ENCODE data around the gene PRKCH.
A peak's percentile ranks its signal among the peaks of the same experiment; 100 is the strongest.

PRKCH gene

GRCh38 chr14:61478971-61479473 lies 157.6 kb downstream of the PRKCH start:
- Histone ChIP-seq H3K27ac (ENCODE audit: low read length) (no peak overlapping the region), H3K4me1 (ENCODE audit: low read length) (peaks cover 30% of the 10 kb centered on the region), H3K9me3 (ENCODE audit: insufficient read depth, low read length) (no peaks in the 10 kb centered on the region), H3K27me3 (ENCODE audit: low read depth, low read length) (0 out of 2 replicates have a peak, but pooled peaks cover 13% of the 10 kb centered on the region), H3K79me2 (ENCODE audit: low read length) (no peaks in the 10 kb centered on the region), H3K4me3 (ENCODE audit: low read length) (no peak overlapping the region), H3K9ac (ENCODE audit: low read length) (no peak overlapping the region), H2AFZ (ENCODE audit: low read depth, low read length) (no peak overlapping the region), H3K4me2 (ENCODE audit: low read length) (peak overlapping the region; percentile 52), H4K20me1 (ENCODE audit: insufficient read depth, low read length) (no peaks in the 10 kb centered on the region), H3K36me3 (replicated peaks; ENCODE audit: low read depth, low read length) (no peaks in the 10 kb centered on the region)
- TF ChIP-seq CTCF (IDR thresholded peaks at IDR 0.05; ENCODE audit: low read depth, low read length): no peak
- TF ChIP-seq EZH2phosphoT487 (IDR thresholded peaks at IDR 0.05; ENCODE audit: low read depth): no peak

DNA sequence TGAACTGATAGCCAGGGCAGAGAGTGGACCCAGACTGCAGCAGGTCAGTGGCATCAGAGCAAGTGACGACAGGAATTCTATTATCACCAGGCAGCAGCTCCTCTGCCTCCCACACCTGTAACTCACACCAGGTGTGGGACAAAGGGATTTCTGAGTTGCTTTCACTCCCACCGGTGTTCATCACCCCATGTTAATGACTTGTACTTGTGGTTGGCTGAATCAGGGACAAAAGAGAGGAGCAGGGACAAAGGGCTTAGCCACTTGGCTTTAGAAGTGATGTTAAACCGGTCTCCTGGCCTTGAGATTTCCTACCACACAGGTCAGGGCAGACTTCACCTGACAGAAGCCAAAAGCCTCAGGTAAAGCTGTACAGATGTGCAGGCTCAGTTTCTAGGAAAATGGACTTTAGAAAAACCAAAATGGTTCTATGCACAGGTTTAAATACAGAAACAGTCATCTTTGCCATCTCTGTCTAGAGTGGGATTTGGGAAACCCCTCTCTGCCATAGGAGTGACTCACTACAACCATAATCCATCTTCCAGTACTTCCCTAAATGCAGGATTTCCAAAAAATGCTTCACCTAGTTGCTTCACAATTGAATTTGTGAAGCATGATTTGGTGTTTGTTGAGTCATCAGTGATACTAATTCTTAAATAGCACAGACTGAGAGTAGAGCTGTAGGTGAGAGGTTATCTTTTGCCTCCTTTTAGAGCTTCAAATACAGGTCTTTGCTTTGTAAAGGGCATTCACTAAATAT lies 158.5 kb downstream of the PRKCH start:
- Histone ChIP-seq H3K9me3 (ENCODE audit: insufficient read depth, low read length) (no peaks in the 10 kb centered on the region), H3K27me3 (ENCODE audit: low read depth, low read length) (0 out of 2 replicates have a peak, but pooled peaks cover 13% of the 10 kb centered on the region), H3K79me2 (ENCODE audit: low read length) (no peaks in the 10 kb centered on the region), H4K20me1 (ENCODE audit: insufficient read depth, low read length) (no peaks in the 10 kb centered on the region), H3K4me1 (ENCODE audit: low read length) (peaks cover 30% of the 10 kb centered on the region), H2AFZ (ENCODE audit: low read depth, low read length) (no peak overlapping the region), H3K27ac (ENCODE audit: low read length) (no peak overlapping the region), H3K4me2 (ENCODE audit: low read length) (no peak overlapping the region), H3K36me3 (replicated peaks; ENCODE audit: low read depth, low read length) (no peaks in the 10 kb centered on the region), H3K9ac (ENCODE audit: low read length) (no peak overlapping the region), H3K4me3 (ENCODE audit: low read length) (no peak overlapping the region)
- TF ChIP-seq EZH2phosphoT487 (IDR thresholded peaks at IDR 0.05; ENCODE audit: low read depth) (no peak), CTCF (IDR thresholded peaks at IDR 0.05; ENCODE audit: low read depth, low read length) (no peak)

DNA sequence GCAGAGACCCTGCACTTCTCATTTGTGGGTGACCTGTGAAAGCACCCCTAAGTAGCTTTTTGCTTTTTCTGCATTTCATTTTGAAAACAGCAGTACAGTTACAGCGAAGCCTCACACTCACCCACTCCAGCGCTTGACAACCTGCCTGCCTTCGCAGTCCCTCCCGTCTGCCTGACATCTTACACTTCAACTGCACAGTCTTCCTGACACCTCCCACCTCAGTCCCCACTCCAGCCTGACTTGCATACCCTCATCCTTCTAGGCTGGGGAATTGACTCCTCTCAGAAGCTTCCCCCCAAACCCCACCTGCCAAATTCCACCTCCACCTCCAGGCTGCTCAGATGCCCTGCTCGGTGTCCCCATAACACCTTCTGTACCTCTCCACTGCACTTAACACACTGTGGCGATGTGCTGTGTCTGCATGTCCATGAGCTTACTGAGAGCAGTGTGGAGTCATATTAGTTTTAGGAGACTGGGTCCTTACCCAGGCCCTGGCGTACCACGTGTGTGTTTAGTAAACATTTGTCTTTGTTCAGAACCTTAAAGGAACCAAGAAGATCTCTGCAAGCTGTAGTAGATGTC lies 159.4 kb downstream of the PRKCH start:
- Histone ChIP-seq H3K4me2 (ENCODE audit: low read length) (no peak overlapping the region), H3K4me1 (ENCODE audit: low read length) (peaks cover 30% of the 10 kb centered on the region), H3K9ac (ENCODE audit: low read length) (no peak overlapping the region)

More for the DNA sequence above, 159.4 kb downstream of the PRKCH start:
- 0 out of 2 replicates have a peak, but pooled peaks cover 13% of the 10 kb centered on the region for H3K27me3 ChIP-seq (ENCODE audit: low read depth, low read length)
- TF ChIP-seq EZH2phosphoT487 (IDR thresholded peaks at IDR 0.05; ENCODE audit: low read depth): no peak
- no peak for TF ChIP-seq CTCF (IDR thresholded peaks at IDR 0.05; ENCODE audit: low read depth, low read length)
- H3K36me3 ChIP-seq (replicated peaks; ENCODE audit: low read depth, low read length): no peaks in the 10 kb centered on the region
- no peak overlapping the region for H3K4me3 ChIP-seq (ENCODE audit: low read length)
- H3K79me2 ChIP-seq (ENCODE audit: low read length): no peaks in the 10 kb centered on the region
- H2AFZ ChIP-seq (ENCODE audit: low read depth, low read length): no peak overlapping the region
- H3K27ac ChIP-seq (ENCODE audit: low read length): no peak overlapping the region
- no peaks in the 10 kb centered on the region for H4K20me1 ChIP-seq (ENCODE audit: insufficient read depth, low read length)
- no peaks in the 10 kb centered on the region for H3K9me3 ChIP-seq (ENCODE audit: insufficient read depth, low read length)
